ENCODE measurements around the gene MUC20.

- TF ChIP-seq POLR2A (IDR thresholded peaks at IDR 0.05; ENCODE audit: extremely low read depth, insufficient read length), result no peak
- TF ChIP-seq, protein P1, sequence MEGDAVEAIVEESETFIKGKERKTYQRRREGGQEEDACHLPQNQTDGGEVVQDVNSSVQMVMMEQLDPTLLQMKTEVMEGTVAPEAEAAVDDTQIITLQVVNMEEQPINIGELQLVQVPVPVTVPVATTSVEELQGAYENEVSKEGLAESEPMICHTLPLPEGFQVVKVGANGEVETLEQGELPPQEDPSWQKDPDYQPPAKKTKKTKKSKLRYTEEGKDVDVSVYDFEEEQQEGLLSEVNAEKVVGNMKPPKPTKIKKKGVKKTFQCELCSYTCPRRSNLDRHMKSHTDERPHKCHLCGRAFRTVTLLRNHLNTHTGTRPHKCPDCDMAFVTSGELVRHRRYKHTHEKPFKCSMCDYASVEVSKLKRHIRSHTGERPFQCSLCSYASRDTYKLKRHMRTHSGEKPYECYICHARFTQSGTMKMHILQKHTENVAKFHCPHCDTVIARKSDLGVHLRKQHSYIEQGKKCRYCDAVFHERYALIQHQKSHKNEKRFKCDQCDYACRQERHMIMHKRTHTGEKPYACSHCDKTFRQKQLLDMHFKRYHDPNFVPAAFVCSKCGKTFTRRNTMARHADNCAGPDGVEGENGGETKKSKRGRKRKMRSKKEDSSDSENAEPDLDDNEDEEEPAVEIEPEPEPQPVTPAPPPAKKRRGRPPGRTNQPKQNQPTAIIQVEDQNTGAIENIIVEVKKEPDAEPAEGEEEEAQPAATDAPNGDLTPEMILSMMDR (IDR thresholded peaks at IDR 0.05; ENCODE audit: low read depth, low read length), result no peak
Measured at GRCh38 chr3:195744437-195744836, 23.7 kb downstream of the MUC20 start.

All from NB4 (cell line).